ENCODE results near the gene CIT.

DNA sequence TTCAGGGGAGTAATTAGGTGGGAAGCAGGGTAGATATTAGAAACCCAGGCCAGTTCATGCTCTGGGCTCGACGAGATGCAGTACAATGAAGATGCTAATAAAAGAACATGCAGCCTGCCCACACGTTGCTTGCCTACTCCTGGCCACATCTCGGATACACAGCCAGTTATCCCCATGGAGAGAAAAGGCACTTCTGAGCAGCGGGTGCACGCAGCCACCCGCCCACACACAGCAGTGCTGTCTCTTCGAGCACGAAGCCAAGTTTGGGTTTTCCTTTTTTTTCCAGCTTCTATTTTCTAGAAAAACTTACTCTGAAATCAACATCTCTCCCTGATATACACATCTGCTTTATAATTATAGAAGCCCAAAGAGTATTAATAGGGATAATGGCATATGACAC is 85.7 kb downstream of the CIT start:
- TF ChIP-seq, protein P1, sequence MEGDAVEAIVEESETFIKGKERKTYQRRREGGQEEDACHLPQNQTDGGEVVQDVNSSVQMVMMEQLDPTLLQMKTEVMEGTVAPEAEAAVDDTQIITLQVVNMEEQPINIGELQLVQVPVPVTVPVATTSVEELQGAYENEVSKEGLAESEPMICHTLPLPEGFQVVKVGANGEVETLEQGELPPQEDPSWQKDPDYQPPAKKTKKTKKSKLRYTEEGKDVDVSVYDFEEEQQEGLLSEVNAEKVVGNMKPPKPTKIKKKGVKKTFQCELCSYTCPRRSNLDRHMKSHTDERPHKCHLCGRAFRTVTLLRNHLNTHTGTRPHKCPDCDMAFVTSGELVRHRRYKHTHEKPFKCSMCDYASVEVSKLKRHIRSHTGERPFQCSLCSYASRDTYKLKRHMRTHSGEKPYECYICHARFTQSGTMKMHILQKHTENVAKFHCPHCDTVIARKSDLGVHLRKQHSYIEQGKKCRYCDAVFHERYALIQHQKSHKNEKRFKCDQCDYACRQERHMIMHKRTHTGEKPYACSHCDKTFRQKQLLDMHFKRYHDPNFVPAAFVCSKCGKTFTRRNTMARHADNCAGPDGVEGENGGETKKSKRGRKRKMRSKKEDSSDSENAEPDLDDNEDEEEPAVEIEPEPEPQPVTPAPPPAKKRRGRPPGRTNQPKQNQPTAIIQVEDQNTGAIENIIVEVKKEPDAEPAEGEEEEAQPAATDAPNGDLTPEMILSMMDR (IDR thresholded peaks at IDR 0.05) = no peak
- TF ChIP-seq POLR2A (IDR thresholded peaks at IDR 0.05) (no peak), POLR2AphosphoS5 (IDR thresholded peaks at IDR 0.05; ENCODE audit: insufficient read depth in 1 of 2, low read depth in 1 of 2) (no peak)

Data from vagina (tissue), 2 donors.